ENCODE measurements around the gene OR5K3. TPM values are rescaled to one million over a fixed set of nuclear protein-coding genes. Genes with fewer than 3 reads are reported as not detected.

Gene OR5K3
- total RNA-seq, 2 donors from 2014 or later = not detected

- Histone ChIP-seq H3K9me3 (ENCODE audit: control insufficient read depth, low read length) (peaks cover 20% of the 10 kb centered on the region), H3K27ac (ENCODE audit: low read depth, low read length) (no peak overlapping the region), H3K27me3 (ENCODE audit: control insufficient read depth, insufficient read depth, low read length, poor library complexity, severe bottlenecking) (no peaks in the 10 kb centered on the region), H3K4me1 (ENCODE audit: control insufficient read depth, insufficient read depth, low read length) (no peaks in the 10 kb centered on the region), H3K4me3 (ENCODE audit: low read length) (no peak overlapping the region), H3K36me3 (ENCODE audit: control insufficient read depth, insufficient read depth, low read length) (no peaks in the 10 kb centered on the region), H3K9ac (ENCODE audit: extremely low read depth, low read length, poor library complexity, severe bottlenecking) (no peak overlapping the region)
- no peaks in the 10 kb centered on the region for H3K27me3 Mint-ChIP-seq (ENCODE audit: insufficient read depth)
- no peak overlapping the region for H3K27ac Mint-ChIP-seq
- no peaks in the 10 kb centered on the region for H3K4me1 Mint-ChIP-seq
- TF ChIP-seq, protein P1, sequence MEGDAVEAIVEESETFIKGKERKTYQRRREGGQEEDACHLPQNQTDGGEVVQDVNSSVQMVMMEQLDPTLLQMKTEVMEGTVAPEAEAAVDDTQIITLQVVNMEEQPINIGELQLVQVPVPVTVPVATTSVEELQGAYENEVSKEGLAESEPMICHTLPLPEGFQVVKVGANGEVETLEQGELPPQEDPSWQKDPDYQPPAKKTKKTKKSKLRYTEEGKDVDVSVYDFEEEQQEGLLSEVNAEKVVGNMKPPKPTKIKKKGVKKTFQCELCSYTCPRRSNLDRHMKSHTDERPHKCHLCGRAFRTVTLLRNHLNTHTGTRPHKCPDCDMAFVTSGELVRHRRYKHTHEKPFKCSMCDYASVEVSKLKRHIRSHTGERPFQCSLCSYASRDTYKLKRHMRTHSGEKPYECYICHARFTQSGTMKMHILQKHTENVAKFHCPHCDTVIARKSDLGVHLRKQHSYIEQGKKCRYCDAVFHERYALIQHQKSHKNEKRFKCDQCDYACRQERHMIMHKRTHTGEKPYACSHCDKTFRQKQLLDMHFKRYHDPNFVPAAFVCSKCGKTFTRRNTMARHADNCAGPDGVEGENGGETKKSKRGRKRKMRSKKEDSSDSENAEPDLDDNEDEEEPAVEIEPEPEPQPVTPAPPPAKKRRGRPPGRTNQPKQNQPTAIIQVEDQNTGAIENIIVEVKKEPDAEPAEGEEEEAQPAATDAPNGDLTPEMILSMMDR (conservative IDR thresholded peaks at IDR 0.05) = no peak
- no peak for DNase-seq
- peaks cover 2% of the 10 kb centered on the region for H3K36me3 Mint-ChIP-seq (ENCODE audit: low read depth)
- H3K9me3 Mint-ChIP-seq = peaks cover 70% of the 10 kb centered on the region
- no peak overlapping the region for H3K4me3 Mint-ChIP-seq
Observed at GRCh38 chr3:98404010-98404409, 13.5 kb downstream of the OR5K3 start.

DNA sequence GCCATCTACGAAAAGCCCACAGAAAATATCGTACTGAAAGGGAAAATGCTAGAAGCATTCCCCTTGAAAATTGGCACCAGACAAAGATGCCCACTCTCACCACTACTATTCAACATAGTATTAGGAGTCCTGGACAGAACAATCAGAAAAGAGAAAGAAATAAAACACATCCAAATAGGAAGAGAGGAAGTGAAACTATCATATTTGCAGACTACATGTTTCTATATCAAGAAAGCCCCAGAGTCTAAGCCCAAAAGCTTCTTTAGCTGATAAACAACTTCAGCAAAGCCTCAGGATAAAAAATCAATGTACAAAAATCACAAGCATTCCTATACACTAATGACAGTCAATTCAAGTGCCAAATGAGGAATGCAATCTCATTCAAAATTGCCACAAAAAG, 15.6 kb downstream of the OR5K3 start:
- Histone ChIP-seq H3K27ac (ENCODE audit: low read depth, low read length) (no peak overlapping the region), H3K4me1 (ENCODE audit: control insufficient read depth, insufficient read depth, low read length) (no peaks in the 10 kb centered on the region), H3K9me3 (ENCODE audit: control insufficient read depth, low read length) (peaks cover 19% of the 10 kb centered on the region), H3K36me3 (ENCODE audit: control insufficient read depth, insufficient read depth, low read length) (no peaks in the 10 kb centered on the region), H3K9ac (ENCODE audit: extremely low read depth, low read length, poor library complexity, severe bottlenecking) (no peak overlapping the region), H3K4me3 (ENCODE audit: low read length) (no peak overlapping the region), H3K27me3 (ENCODE audit: control insufficient read depth, insufficient read depth, low read length, poor library complexity, severe bottlenecking) (no peaks in the 10 kb centered on the region)
- H3K4me1 Mint-ChIP-seq = no peaks in the 10 kb centered on the region
- TF ChIP-seq, protein P1 (conservative IDR thresholded peaks at IDR 0.05) = no peak
- no peak overlapping the region for H3K4me3 Mint-ChIP-seq
- WGBS, 2 experiments (ENCODE audit: insufficient coverage in 1 of 2, insufficient read length in 1 of 2) = 77% methylated on average over 2 of the region's 2 CpGs; no CpG with 5 or more reads in 1 of the 2 experiments
- DNase-seq = no peak
- H3K9me3 Mint-ChIP-seq = peaks cover 66% of the 10 kb centered on the region
- no peaks in the 10 kb centered on the region for H3K27me3 Mint-ChIP-seq (ENCODE audit: insufficient read depth)
- H3K36me3 Mint-ChIP-seq (ENCODE audit: low read depth) = peaks cover 2% of the 10 kb centered on the region
- no peak overlapping the region for H3K27ac Mint-ChIP-seq

GRCh38 chr3:98432575-98432974, 42.1 kb downstream of the OR5K3 start:
- no peak overlapping the region for H3K9ac ChIP-seq (ENCODE audit: extremely low read depth, low read length, poor library complexity, severe bottlenecking)
- peaks cover 13% of the 10 kb centered on the region for H3K9me3 ChIP-seq (ENCODE audit: control insufficient read depth, low read length)
- H3K27ac ChIP-seq (ENCODE audit: low read depth, low read length) = no peak overlapping the region
- Mint-ChIP-seq H3K4me3 (no peak overlapping the region), H3K27me3 (ENCODE audit: insufficient read depth) (no peaks in the 10 kb centered on the region), H3K27ac (no peak overlapping the region), H3K4me1 (peaks cover 5% of the 10 kb centered on the region), H3K9me3 (peaks cover 17% of the 10 kb centered on the region), H3K36me3 (ENCODE audit: low read depth) (no peaks in the 10 kb centered on the region)
- H3K4me3 ChIP-seq (ENCODE audit: low read length) = no peak overlapping the region
- TF ChIP-seq, protein P1 (conservative IDR thresholded peaks at IDR 0.05) = no peak
- H3K36me3 ChIP-seq (ENCODE audit: control insufficient read depth, insufficient read depth, low read length) = no peaks in the 10 kb centered on the region
- H3K27me3 ChIP-seq (ENCODE audit: control insufficient read depth, insufficient read depth, low read length, poor library complexity, severe bottlenecking) = no peaks in the 10 kb centered on the region
- H3K4me1 ChIP-seq (ENCODE audit: control insufficient read depth, insufficient read depth, low read length) = no peaks in the 10 kb centered on the region
- no peak for DNase-seq
